Smooth muscle cell (in vitro differentiated cells): ENCODE data around the gene STMP1. TPM values are rescaled to one million over a fixed set of nuclear protein-coding genes. Genes with fewer than 3 reads are reported as not detected.
A peak's percentile ranks its signal among the peaks of the same experiment; 100 is the strongest.

Source experiments
- DNase-seq: peaks from one replicate; lab custom pipeline; 2025; ENCODE audit not compliant: unreplicated experiment; lab: John Stamatoyannopoulos, UW
- H2AFZ ChIP-seq: fragments of 200-600 bp; sonication (generic); 2 replicates; pipeline ENCODE4 v1.6.0; 2016; ENCODE audit warnings: antibody characterized with exemption, low read depth, mild to moderate bottlenecking
- H3F3A ChIP-seq: fragments of 200-600 bp; sonication (generic); 2 replicates; pipeline ENCODE4 v1.6.0; 2017; ENCODE audit warnings: antibody characterized with exemption, low read depth
- H3K27ac ChIP-seq: fragments of 200-600 bp; sonication (generic); 2 replicates; pipeline ENCODE4 v1.5.1; 2016; ENCODE audit warnings: low read depth, mild to moderate bottlenecking
- H3K27me3 ChIP-seq: fragments of 200-600 bp; sonication (generic); 2 replicates; pipeline ENCODE4 v1.6.1; 2016; ENCODE audit warnings: low read depth, mild to moderate bottlenecking
- H3K36me3 ChIP-seq: fragments of 200-600 bp; sonication (generic); 2 replicates; pipeline ENCODE4 v1.5.1; 2016; ENCODE audit warnings: low read depth
- H3K4me1 ChIP-seq: fragments of 200-600 bp; sonication (generic); 2 replicates; pipeline ENCODE4 v1.5.1; 2016; ENCODE audit warnings: low read depth
- H3K4me2 ChIP-seq: fragments of 200-600 bp; sonication (generic); 2 replicates; pipeline ENCODE4 v1.6.0; 2016; ENCODE audit warnings: mild to moderate bottlenecking
- H3K4me3 ChIP-seq: fragments of 200-600 bp; sonication (generic); 2 replicates; pipeline ENCODE4 v1.5.1; 2016; ENCODE audit warnings: mild to moderate bottlenecking
- H3K79me2 ChIP-seq: fragments of 200-600 bp; sonication (generic); 2 replicates; pipeline ENCODE4 v1.6.0; 2016; ENCODE audit warnings: low read depth, mild to moderate bottlenecking
- H3K9ac ChIP-seq: fragments of 200-600 bp; sonication (generic); 2 replicates; pipeline ENCODE4 v1.6.0; 2016; ENCODE audit warnings: low read depth
- H3K9me3 ChIP-seq: fragments of 200-600 bp; sonication (generic); replicated peaks from 2 replicates; pipeline ENCODE4 v1.5.1; 2016; ENCODE audit warnings: low read depth
- H4K20me1 ChIP-seq: fragments of 200-600 bp; sonication (generic); 2 replicates; pipeline ENCODE4 v1.6.0; 2016; ENCODE audit warnings: low read depth
- CTCF ChIP-seq: fragments of 200-600 bp; sonication (generic); IDR thresholded peaks from 2 replicates; pipeline ENCODE4 v1.5.1; 2017; ENCODE audit warnings: borderline replicate concordance, mild to moderate bottlenecking, antibody characterized with exemption; ENCODE audit not compliant: insufficient read depth, poor library complexity, severe bottlenecking
- WGBS: methylation state at CpG from one replicate; pipeline ENCODE4 v1.1.7; 2016; ENCODE audit warnings: low lambda C conversion rate; 5-methylcytosine and 5-hydroxymethylcytosine counted together
- polyA plus RNA-seq: library from polyadenylated mRNA; unstranded; fragments of >200 nt; fragmentation: Nextera tagmentation; extraction: Ambion mirVana; gene quantifications from 2 replicates; pipeline ENCODE4 v1.2.1, GENCODE V29; 2016
- total RNA-seq: library from RNA; depleted of rRNA; stranded (reverse); fragments of >200 nt; gene quantifications from 2 replicates; pipeline ENCODE4 v1.2.3, GENCODE V29; 2014

STMP1 gene
- total and polyA plus RNA-seq, 2 experiments from 2014 or later, result 26.6 to 72.1 TPM

GRCh38 chr7:135644154-135644553, 18.2 kb upstream of the STMP1 start:
- no peak overlapping the region for H3K4me2 ChIP-seq
- 96% methylated on average over 3 of the region's 3 CpGs for WGBS
- H3K27ac ChIP-seq, result no peak overlapping the region
- no peaks in the 10 kb centered on the region for H3F3A ChIP-seq
- no peaks in the 10 kb centered on the region for H3K27me3 ChIP-seq
- no peak overlapping the region for H3K9ac ChIP-seq
- no peaks in the 10 kb centered on the region for H3K79me2 ChIP-seq
- H2AFZ ChIP-seq, result no peak overlapping the region
- H3K9me3 ChIP-seq, result no peaks in the 10 kb centered on the region
- H3K4me3 ChIP-seq, result no peak overlapping the region
- H3K4me1 ChIP-seq, result no peaks in the 10 kb centered on the region
- peaks cover 16% of the 10 kb centered on the region for H3K36me3 ChIP-seq
- TF ChIP-seq CTCF, result no peak
- no peak for DNase-seq
- H4K20me1 ChIP-seq, result no peaks in the 10 kb centered on the region

- Histone ChIP-seq H3K4me3 (no peak overlapping the region), H3K4me1 (no peaks in the 10 kb centered on the region), H3K9ac (no peak overlapping the region), H3F3A (no peaks in the 10 kb centered on the region), H2AFZ (no peak overlapping the region), H3K4me2 (no peak overlapping the region), H4K20me1 (no peaks in the 10 kb centered on the region), H3K79me2 (no peaks in the 10 kb centered on the region), H3K27ac (no peak overlapping the region), H3K27me3 (no peaks in the 10 kb centered on the region), H3K9me3 (no peaks in the 10 kb centered on the region), H3K36me3 (peaks cover 10% of the 10 kb centered on the region)
- TF ChIP-seq CTCF, result no peak
- DNase-seq, result no peak
- WGBS, result 92% methylated on average over 3 of the region's 3 CpGs
These were observed 17.6 kb upstream of the STMP1 start for GRCh38 chr7:135644729-135645128.

- no peak for DNase-seq
- H2AFZ ChIP-seq, result no peak overlapping the region
- no peak overlapping the region for H3K9ac ChIP-seq
- peak; percentile 66 for TF ChIP-seq CTCF
- H3K4me2 ChIP-seq, result no peak overlapping the region
- H3K27me3 ChIP-seq, result no peaks in the 10 kb centered on the region
- no peaks in the 10 kb centered on the region for H3K79me2 ChIP-seq
- H3K36me3 ChIP-seq, result peaks cover 10% of the 10 kb centered on the region
- WGBS, result 66% methylated on average over 6 of the region's 6 CpGs
- H3K27ac ChIP-seq, result no peak overlapping the region
- H4K20me1 ChIP-seq, result no peaks in the 10 kb centered on the region
- H3K4me3 ChIP-seq, result no peak overlapping the region
- H3K9me3 ChIP-seq, result no peaks in the 10 kb centered on the region
- no peaks in the 10 kb centered on the region for H3K4me1 ChIP-seq
- H3F3A ChIP-seq, result no peaks in the 10 kb centered on the region
These were observed 16.9 kb upstream of the STMP1 start for GRCh38 chr7:135645296-135645904.

- Histone ChIP-seq H3K27me3 (no peaks in the 10 kb centered on the region), H3K4me3 (no peak overlapping the region), H2AFZ (no peak overlapping the region), H3F3A (no peaks in the 10 kb centered on the region), H3K4me1 (no peaks in the 10 kb centered on the region), H3K79me2 (no peaks in the 10 kb centered on the region), H3K4me2 (no peak overlapping the region), H4K20me1 (no peaks in the 10 kb centered on the region), H3K9ac (no peak overlapping the region), H3K36me3 (peaks cover 10% of the 10 kb centered on the region), H3K9me3 (no peaks in the 10 kb centered on the region), H3K27ac (no peak overlapping the region)
- no peak for DNase-seq
- WGBS, result 100% methylated on average over 1 of the region's 1 CpG
- TF ChIP-seq CTCF, result no peak
These were observed 14.6 kb upstream of the STMP1 start for GRCh38 chr7:135647755-135648154.
